ENCODE measurements around the gene GGA1.
"Not testable (repeated sequence)": the region's sequence is repeated elsewhere in the genome, so short reads cannot be mapped to it uniquely, and the experiment has no call there.

GGA1 gene

GRCh38 chr22:37575490-37576003 lies 33.1 kb upstream of the GGA1 start:
- TF ChIP-seq CTCF (conservative IDR thresholded peaks at IDR 0.05; ENCODE audit: low read length): no peak
- DNase-seq (ENCODE audit: low read depth): no peak
- H3K4me3 ChIP-seq (ENCODE audit: low read length): no peak overlapping the region

GRCh38 chr22:37578002-37578401 lies 30.6 kb upstream of the GGA1 start:
- DNase-seq (ENCODE audit: low read depth): no peak
- TF ChIP-seq CTCF (conservative IDR thresholded peaks at IDR 0.05; ENCODE audit: low read length): no peak
- H3K4me3 ChIP-seq (ENCODE audit: low read length): no peak overlapping the region

- DNase-seq (ENCODE audit: low read depth): no peak
- H3K4me3 ChIP-seq (ENCODE audit: low read length): no peak overlapping the region
- TF ChIP-seq CTCF (conservative IDR thresholded peaks at IDR 0.05; ENCODE audit: low read length): no peak
These were observed 27.1 kb upstream of the GGA1 start for GRCh38 chr22:37581504-37581903.

GRCh38 chr22:37582526-37582925 lies 26.1 kb upstream of the GGA1 start:
- DNase-seq (ENCODE audit: low read depth): no peak
- no peak for TF ChIP-seq CTCF (conservative IDR thresholded peaks at IDR 0.05; ENCODE audit: low read length)

GRCh38 chr22:37588546-37589215 lies 20.0 kb upstream of the GGA1 start:
- DNase-seq (ENCODE audit: low read depth): no peak
- H3K4me3 ChIP-seq (ENCODE audit: low read length): no peak overlapping the region
- TF ChIP-seq CTCF (conservative IDR thresholded peaks at IDR 0.05; ENCODE audit: low read length): no peak

More at GRCh38 chr22:37582526-37582925, 26.1 kb upstream of the GGA1 start:
- no peak overlapping the region for H3K4me3 ChIP-seq (ENCODE audit: low read length)

GRCh38 chr22:37589636-37590035 lies 19.0 kb upstream of the GGA1 start:
- TF ChIP-seq CTCF (conservative IDR thresholded peaks at IDR 0.05; ENCODE audit: low read length): no peak
- H3K4me3 ChIP-seq (ENCODE audit: low read length): no peak overlapping the region

DNA sequence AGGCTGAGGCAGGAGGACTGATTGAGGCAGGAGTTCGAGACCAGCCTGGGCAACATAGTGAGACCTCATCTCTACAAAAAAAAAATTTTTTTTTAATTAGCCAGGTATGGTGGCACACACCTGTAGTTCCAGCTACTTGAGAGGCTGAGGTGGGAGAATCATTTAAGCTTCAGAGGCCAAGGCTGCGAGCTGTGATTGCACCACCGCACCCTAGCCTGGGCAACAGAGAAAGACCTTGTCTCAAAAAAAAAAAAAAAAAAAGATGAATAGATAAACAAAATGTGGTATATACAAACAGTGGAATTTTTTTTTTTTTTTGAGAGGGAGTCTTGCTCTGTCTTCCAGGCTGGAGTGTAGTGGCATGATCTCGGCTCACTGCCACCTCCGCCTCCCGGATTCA lies 17.6 kb upstream of the GGA1 start:
- DNase-seq (ENCODE audit: low read depth); H3K4me3 ChIP-seq (ENCODE audit: low read length): not testable (repeated sequence)

More at GRCh38 chr22:37589636-37590035, 19.0 kb upstream of the GGA1 start:
- DNase-seq (ENCODE audit: low read depth): no peak
